ENCODE data around the gene HOXA5. TPM values are rescaled to one million over a fixed set of nuclear protein-coding genes. Genes with fewer than 3 reads are reported as not detected.

HOXA5 gene
- total RNA-seq, 1 experiment from 2014 or later: 6.7 TPM

DNA sequence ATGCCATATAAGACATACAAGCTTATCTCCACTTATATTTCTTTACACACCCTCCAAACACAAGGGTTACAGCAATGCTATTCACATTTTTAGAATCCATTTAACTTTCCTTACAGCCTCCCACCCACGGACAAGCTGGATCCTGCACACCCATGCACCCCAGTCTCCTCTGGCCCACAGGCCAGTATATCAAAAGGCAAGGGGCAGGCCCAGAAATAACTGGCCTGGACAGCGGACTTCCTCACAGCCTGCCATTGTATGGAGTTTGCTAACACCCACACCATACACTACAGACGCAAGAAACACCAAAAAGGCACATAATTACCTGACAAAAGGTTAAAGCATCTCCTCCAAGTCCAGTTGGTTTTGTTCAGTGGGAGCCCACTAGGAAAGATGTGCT lies 24.9 kb downstream of the HOXA5 start:
- no peak overlapping the region for H3K4me3 ChIP-seq (replicated peaks in 1 of 2; ENCODE audit: low read depth in 1 of 2, low read length in 2 of 2)
- H4K20me1 ChIP-seq (ENCODE audit: insufficient read depth): no peaks in the 10 kb centered on the region
- ChIA-PET CTCF (no interaction called here), POLR2A (no interaction called here), RAD21 (ENCODE audit: low non-redundant PET in 1 of 2, low total read pairs in 2 of 2, uncharacterized antibody in 2 of 2, unreplicated experiment in 2 of 2) (no interaction called here)
- H3K9me3 ChIP-seq (ENCODE audit: control insufficient read depth in 1 of 2, insufficient read depth in 1 of 2, low read depth in 1 of 2, low read length in 2 of 2): no peaks in the 10 kb centered on the region
- H3K4me1 ChIP-seq (ENCODE audit: control insufficient read depth in 1 of 2, insufficient read depth in 2 of 2, low read length in 2 of 2): peaks cover 48 to 77% of the 10 kb centered on the region in 2 experiments
- H3K4me2 ChIP-seq (ENCODE audit: low read length): no peak overlapping the region
- DNase-seq (ENCODE audit: low read depth, low spot score): no peak
- H3K27me3 ChIP-seq (ENCODE audit: insufficient read depth, low read length): peaks cover 16% of the 10 kb centered on the region; the same call in 1 of the 2 replicates
- intact Hi-C loops (cut with micrococcal nuclease): no loop called here
- no peaks in the 10 kb centered on the region for H3K79me2 ChIP-seq (ENCODE audit: insufficient read depth, low read length)
- BruUV-seq (replicated peaks): no TSS peak
- H3K9me2 ChIP-seq (ENCODE audit: insufficient read depth): no peaks in the 10 kb centered on the region
- H3K9ac ChIP-seq (ENCODE audit: low read length): no peak overlapping the region
- no peaks in the 10 kb centered on the region for H3K36me3 ChIP-seq (ENCODE audit: control insufficient read depth in 1 of 2, insufficient read depth in 2 of 2, low read length in 2 of 2)
- TF ChIP-seq ZFX (IDR thresholded peaks at IDR 0.05): no peak
- no peak for TF ChIP-seq EZH2 (IDR thresholded peaks at IDR 0.05)
- TF ChIP-seq FOSL1 (IDR thresholded peaks at IDR 0.05; ENCODE audit: low read depth): no peak
- TF ChIP-seq TCF7L2 (IDR thresholded peaks at IDR 0.05; ENCODE audit: borderline replicate concordance, extremely low read depth, insufficient read depth, insufficient read length): no peak
- TF ChIP-seq, protein P1, sequence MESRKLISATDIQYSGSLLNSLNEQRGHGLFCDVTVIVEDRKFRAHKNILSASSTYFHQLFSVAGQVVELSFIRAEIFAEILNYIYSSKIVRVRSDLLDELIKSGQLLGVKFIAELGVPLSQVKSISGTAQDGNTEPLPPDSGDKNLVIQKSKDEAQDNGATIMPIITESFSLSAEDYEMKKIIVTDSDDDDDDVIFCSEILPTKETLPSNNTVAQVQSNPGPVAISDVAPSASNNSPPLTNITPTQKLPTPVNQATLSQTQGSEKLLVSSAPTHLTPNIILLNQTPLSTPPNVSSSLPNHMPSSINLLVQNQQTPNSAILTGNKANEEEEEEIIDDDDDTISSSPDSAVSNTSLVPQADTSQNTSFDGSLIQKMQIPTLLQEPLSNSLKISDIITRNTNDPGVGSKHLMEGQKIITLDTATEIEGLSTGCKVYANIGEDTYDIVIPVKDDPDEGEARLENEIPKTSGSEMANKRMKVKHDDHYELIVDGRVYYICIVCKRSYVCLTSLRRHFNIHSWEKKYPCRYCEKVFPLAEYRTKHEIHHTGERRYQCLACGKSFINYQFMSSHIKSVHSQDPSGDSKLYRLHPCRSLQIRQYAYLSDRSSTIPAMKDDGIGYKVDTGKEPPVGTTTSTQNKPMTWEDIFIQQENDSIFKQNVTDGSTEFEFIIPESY (IDR thresholded peaks at IDR 0.05; ENCODE audit: extremely low read depth, insufficient replicate concordance, low read length): no peak
- no peak for TF ChIP-seq POLR2A (IDR thresholded peaks at IDR 0.05; ENCODE audit: borderline replicate concordance, extremely low read depth, insufficient read depth, insufficient read length)
- TF ChIP-seq POLR2AphosphoS5 (IDR thresholded peaks at IDR 0.05; ENCODE audit: low read depth, low read length): no peak
- no peak for TF ChIP-seq JUND (IDR thresholded peaks at IDR 0.05)
- no peak for TF ChIP-seq EGR1 (IDR thresholded peaks at IDR 0.05; ENCODE audit: low read depth)
- TF ChIP-seq SP1 (IDR thresholded peaks at IDR 0.05; ENCODE audit: low read depth): no peak
- TF ChIP-seq RAD21 (IDR thresholded peaks at IDR 0.05; ENCODE audit: low read depth): no peak
- TF ChIP-seq CEBPB (IDR thresholded peaks at IDR 0.05; ENCODE audit: low read depth): no peak
- no peak for TF ChIP-seq EZH2phosphoT487 (IDR thresholded peaks at IDR 0.05; ENCODE audit: borderline replicate concordance)
- TF ChIP-seq, protein P2, sequence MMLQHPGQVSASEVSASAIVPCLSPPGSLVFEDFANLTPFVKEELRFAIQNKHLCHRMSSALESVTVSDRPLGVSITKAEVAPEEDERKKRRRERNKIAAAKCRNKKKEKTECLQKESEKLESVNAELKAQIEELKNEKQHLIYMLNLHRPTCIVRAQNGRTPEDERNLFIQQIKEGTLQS (IDR thresholded peaks at IDR 0.05): no peak
- no peak for TF ChIP-seq ZNF274 (IDR thresholded peaks at IDR 0.05; ENCODE audit: low read depth, low read length)
- TF ChIP-seq, protein P3, sequence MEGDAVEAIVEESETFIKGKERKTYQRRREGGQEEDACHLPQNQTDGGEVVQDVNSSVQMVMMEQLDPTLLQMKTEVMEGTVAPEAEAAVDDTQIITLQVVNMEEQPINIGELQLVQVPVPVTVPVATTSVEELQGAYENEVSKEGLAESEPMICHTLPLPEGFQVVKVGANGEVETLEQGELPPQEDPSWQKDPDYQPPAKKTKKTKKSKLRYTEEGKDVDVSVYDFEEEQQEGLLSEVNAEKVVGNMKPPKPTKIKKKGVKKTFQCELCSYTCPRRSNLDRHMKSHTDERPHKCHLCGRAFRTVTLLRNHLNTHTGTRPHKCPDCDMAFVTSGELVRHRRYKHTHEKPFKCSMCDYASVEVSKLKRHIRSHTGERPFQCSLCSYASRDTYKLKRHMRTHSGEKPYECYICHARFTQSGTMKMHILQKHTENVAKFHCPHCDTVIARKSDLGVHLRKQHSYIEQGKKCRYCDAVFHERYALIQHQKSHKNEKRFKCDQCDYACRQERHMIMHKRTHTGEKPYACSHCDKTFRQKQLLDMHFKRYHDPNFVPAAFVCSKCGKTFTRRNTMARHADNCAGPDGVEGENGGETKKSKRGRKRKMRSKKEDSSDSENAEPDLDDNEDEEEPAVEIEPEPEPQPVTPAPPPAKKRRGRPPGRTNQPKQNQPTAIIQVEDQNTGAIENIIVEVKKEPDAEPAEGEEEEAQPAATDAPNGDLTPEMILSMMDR (IDR thresholded peaks at IDR 0.05 in 2 of 3, conservative IDR thresholded peaks at IDR 0.05 in 1 of 3; ENCODE audit: borderline replicate concordance in 1 of 3, insufficient read depth in 1 of 3, low read depth in 2 of 3, low read length in 2 of 3): no peak
- TF ChIP-seq, protein P4, sequence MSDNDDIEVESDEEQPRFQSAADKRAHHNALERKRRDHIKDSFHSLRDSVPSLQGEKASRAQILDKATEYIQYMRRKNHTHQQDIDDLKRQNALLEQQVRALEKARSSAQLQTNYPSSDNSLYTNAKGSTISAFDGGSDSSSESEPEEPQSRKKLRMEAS (IDR thresholded peaks at IDR 0.05): no peak
- no peak for ATAC-seq
- no peak overlapping the region for H2AFZ ChIP-seq (ENCODE audit: low read depth, low read length, poor library complexity, severe bottlenecking)
- no peak overlapping the region for H3K27ac ChIP-seq (ENCODE audit: low read depth, low read length)
